MCF 10A (cell line): ENCODE data around the gene RAI14. TPM values are rescaled to one million over a fixed set of nuclear protein-coding genes. Genes with fewer than 3 reads are reported as not detected.

Experiments used
- BruUV-seq: library from RNA; stranded (reverse); fragments of 400-500 nt; replicated peaks from 2 replicates; lab custom pipeline; 2021; lab: Mats Ljungman, UMichigan
- CTCF ChIA-PET: fragments of 300-600 bp; sonication (Branson Sonifier 250); formaldehyde crosslinking; extraction: SDS; loops from one replicate; lab custom pipeline; 2021; ENCODE audit warnings: antibody characterized with exemption, inconsistent platforms; lab: Yijun Ruan, JAX
- POLR2A ChIA-PET: fragments of 300-600, 350-650 bp; sonication (Branson Sonifier 250); formaldehyde crosslinking; extraction: SDS; loops from one replicate; lab custom pipeline; 2020; ENCODE audit warnings: antibody characterized with exemption, inconsistent platforms; lab: Yijun Ruan, JAX
- DNase-seq: peaks from one replicate; pipeline ENCODE4 v3.0.0-alpha.2; 2018; ENCODE audit not compliant: unreplicated experiment
- H3K27ac Mint-ChIP-seq: one replicate; pipeline ENCODE4 v1.8.0; 2022; ENCODE audit warnings: mild to moderate bottlenecking, low read depth, mixed read lengths; ENCODE audit not compliant: unreplicated experiment
- H3K27me3 Mint-ChIP-seq: one replicate; pipeline ENCODE4 v1.8.0; 2022; ENCODE audit warnings: mixed read lengths; ENCODE audit not compliant: insufficient read depth, unreplicated experiment
- H3K36me3 Mint-ChIP-seq: one replicate; pipeline ENCODE4 v1.8.0; 2022; ENCODE audit warnings: mild to moderate bottlenecking, moderate library complexity, mixed read lengths; ENCODE audit not compliant: insufficient read depth, unreplicated experiment
- H3K4me1 Mint-ChIP-seq: one replicate; pipeline ENCODE4 v1.8.0; 2022; ENCODE audit warnings: mixed read lengths; ENCODE audit not compliant: insufficient read depth, unreplicated experiment
- H3K4me3 Mint-ChIP-seq: one replicate; pipeline ENCODE4 v1.8.0; 2022; ENCODE audit warnings: mild to moderate bottlenecking, moderate library complexity, mixed read lengths; ENCODE audit not compliant: unreplicated experiment
- H3K9me3 Mint-ChIP-seq: one replicate; pipeline ENCODE4 v1.8.0; 2022; ENCODE audit warnings: mixed read lengths; ENCODE audit not compliant: unreplicated experiment
- CTCF ChIP-seq: fragments of 200-600 bp; IDR thresholded peaks from one replicate; pipeline ENCODE4 v1.8.0; 2022; ENCODE audit warnings: antibody characterized with exemption, mild to moderate bottlenecking; ENCODE audit not compliant: unreplicated experiment
- intact Hi-C: fragments of 100-400 bp; cut with micrococcal nuclease; formaldehyde crosslinking; loops from 2 replicates; pipeline ENCODE4 v1.14.1; 2022
- total RNA-seq: library from RNA; stranded (reverse); gene quantifications from 2 replicates; pipeline ENCODE4 v1.2.3, GENCODE V29; 2022

The RAI14 gene
- total RNA-seq, 1 experiment from 2014 or later, result 47.6 TPM

GRCh38 chr5:34865091-34865490 is 209.0 kb downstream of the RAI14 start:
- intact Hi-C loops, result no loop called here
- H3K27me3 Mint-ChIP-seq, result no peaks in the 10 kb centered on the region
- POLR2A ChIA-PET, result no interaction called here
- H3K9me3 Mint-ChIP-seq, result no peaks in the 10 kb centered on the region
- H3K36me3 Mint-ChIP-seq, result no peaks in the 10 kb centered on the region
- no peak overlapping the region for H3K27ac Mint-ChIP-seq
- CTCF ChIA-PET, result no interaction called here
- no peak for DNase-seq
- no peaks in the 10 kb centered on the region for H3K4me1 Mint-ChIP-seq
- no peak for TF ChIP-seq CTCF
- BruUV-seq, result no TSS peak
- H3K4me3 Mint-ChIP-seq, result no peak overlapping the region

GRCh38 chr5:34866989-34867471 is 210.9 kb downstream of the RAI14 start:
- Mint-ChIP-seq H3K27ac (no peak overlapping the region), H3K4me3 (no peak overlapping the region), H3K27me3 (no peaks in the 10 kb centered on the region), H3K36me3 (no peaks in the 10 kb centered on the region), H3K9me3 (no peaks in the 10 kb centered on the region), H3K4me1 (no peaks in the 10 kb centered on the region)
- intact Hi-C loops, result no loop called here
- BruUV-seq, result no TSS peak
- TF ChIP-seq CTCF, result no peak
- POLR2A ChIA-PET, result interaction anchor here (1.3 kb wide), 1 partner anchor 28 kb away, joined by 3 read pairs; the partner anchor contains the start of gene TTC23L
- CTCF ChIA-PET, result interaction anchor here (0.8 to 1.1 kb wide), 2 partner anchors 13 to 162 kb away, joined by 3 to 4 read pairs; no protein-coding TSS in a partner anchor
- no peak for DNase-seq

DNA sequence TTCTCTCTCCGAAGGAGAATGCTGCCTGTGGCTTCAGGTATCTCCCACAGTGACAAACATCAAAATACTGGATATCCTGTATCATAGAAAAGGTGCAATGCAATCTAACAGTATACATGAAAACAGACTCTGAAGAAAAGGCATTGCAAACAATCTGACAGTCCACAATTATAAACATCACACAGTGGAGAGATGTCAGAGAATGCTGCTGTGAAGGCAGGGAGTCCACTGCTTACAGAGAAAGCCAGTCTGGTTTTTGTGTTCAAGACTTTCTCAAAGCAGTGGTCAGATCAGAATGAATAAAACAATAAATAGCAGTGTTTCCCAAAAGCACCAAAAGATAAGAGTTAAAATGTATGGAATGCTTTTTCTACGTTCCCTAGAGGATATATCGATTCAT is 211.5 kb downstream of the RAI14 start:
- H3K36me3 Mint-ChIP-seq, result no peaks in the 10 kb centered on the region
- no peaks in the 10 kb centered on the region for H3K9me3 Mint-ChIP-seq
- ChIA-PET CTCF (interaction anchor here (1.1 to 1.2 kb wide), 3 partner anchors 13 to 256 kb away, joined by 3 to 6 read pairs (median 4); no protein-coding TSS in a partner anchor), POLR2A (interaction anchor here (1.3 kb wide), 1 partner anchor 28 kb away, joined by 3 read pairs; the partner anchor contains the start of gene TTC23L)
- TF ChIP-seq CTCF, result no peak
- no peak for DNase-seq
- H3K4me3 Mint-ChIP-seq, result no peak overlapping the region
- no peaks in the 10 kb centered on the region for H3K4me1 Mint-ChIP-seq
- no TSS peak for BruUV-seq
- intact Hi-C loops, result no loop called here
- no peaks in the 10 kb centered on the region for H3K27me3 Mint-ChIP-seq
- H3K27ac Mint-ChIP-seq, result no peak overlapping the region

DNA sequence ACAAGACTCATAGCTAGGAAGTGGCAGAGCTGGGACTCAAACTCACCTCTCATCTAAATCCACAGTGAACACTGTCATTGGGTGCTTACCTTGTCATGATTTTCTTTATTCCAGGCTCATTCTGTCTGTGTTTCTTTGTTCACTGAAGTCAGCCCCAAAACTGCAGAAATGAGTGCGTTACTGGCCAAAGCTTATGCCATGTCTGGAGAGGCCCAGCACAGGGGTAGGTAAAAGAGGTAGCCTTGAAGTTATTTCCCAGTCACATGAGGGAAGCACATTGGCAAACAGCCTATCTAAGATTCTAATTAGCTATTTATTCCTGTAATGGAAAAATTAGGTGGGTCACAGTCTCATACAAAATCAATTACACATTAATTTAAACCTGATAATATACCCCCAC is 212.7 kb downstream of the RAI14 start:
- H3K36me3 Mint-ChIP-seq, result no peaks in the 10 kb centered on the region
- H3K4me3 Mint-ChIP-seq, result no peak overlapping the region
- intact Hi-C loops, result no loop called here
- H3K27me3 Mint-ChIP-seq, result no peaks in the 10 kb centered on the region
- BruUV-seq, result no TSS peak
- H3K9me3 Mint-ChIP-seq, result no peaks in the 10 kb centered on the region
- POLR2A ChIA-PET, result interaction anchor here (0.5 to 1.1 kb wide), 2 partner anchors 27 to 28 kb away, joined by 3 read pairs; no protein-coding TSS in a partner anchor
- CTCF ChIA-PET, result interaction anchor here (1.2 kb wide), 1 partner anchor 257 kb away, joined by 3 read pairs; no protein-coding TSS in a partner anchor
- no peaks in the 10 kb centered on the region for H3K4me1 Mint-ChIP-seq
- H3K27ac Mint-ChIP-seq, result no peak overlapping the region
- TF ChIP-seq CTCF, result no peak
- no peak for DNase-seq
